ENCODE results near the gene TTC38. TPM values are rescaled to one million over a fixed set of nuclear protein-coding genes. Genes with fewer than 3 reads are reported as not detected.

Gene TTC38
- total RNA-seq, 2 donors from 2014 or later: 13.8 to 18.0 TPM

DNA sequence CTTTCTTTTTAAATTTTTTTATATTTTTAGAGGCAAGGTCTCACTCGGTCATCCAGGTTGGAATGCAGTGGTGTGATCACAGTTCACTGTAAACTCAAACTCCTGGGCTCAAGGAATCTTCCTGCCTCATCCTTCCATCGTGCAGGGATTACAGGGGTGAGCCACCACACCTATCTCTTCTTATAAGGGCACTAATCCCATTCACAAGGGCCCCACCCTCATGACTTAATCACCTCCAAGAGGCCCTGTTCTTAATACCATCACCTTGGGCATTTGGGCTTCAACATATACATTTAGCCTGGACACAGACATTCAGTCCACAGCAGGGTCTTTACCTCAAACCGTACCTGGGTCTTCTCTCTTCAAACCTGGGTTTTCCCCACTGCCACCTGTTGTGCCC, 24.4 kb downstream of the TTC38 start:
- no peak overlapping the region for H3K27ac Mint-ChIP-seq
- no peaks in the 10 kb centered on the region for H3K27me3 Mint-ChIP-seq
- no peak overlapping the region for H3K4me3 Mint-ChIP-seq
- H3K4me1 Mint-ChIP-seq: peaks cover 16% of the 10 kb centered on the region
- H3K9me3 Mint-ChIP-seq: peaks cover 5% of the 10 kb centered on the region
- ATAC-seq (replicated peaks): no peak
- H3K36me3 Mint-ChIP-seq (ENCODE audit: low read depth): peaks cover 16% of the 10 kb centered on the region

GRCh38 chr22:46292732-46293131, 24.9 kb downstream of the TTC38 start:
- Mint-ChIP-seq H3K4me3 (no peak overlapping the region), H3K4me1 (peaks cover 11% of the 10 kb centered on the region), H3K36me3 (ENCODE audit: low read depth) (peaks cover 15% of the 10 kb centered on the region), H3K27ac (no peak overlapping the region), H3K27me3 (no peaks in the 10 kb centered on the region), H3K9me3 (peaks cover 5% of the 10 kb centered on the region)
- no peak for ATAC-seq (replicated peaks)

- Mint-ChIP-seq H3K4me3 (no peak overlapping the region), H3K9me3 (peaks cover 5% of the 10 kb centered on the region), H3K4me1 (peaks cover 12% of the 10 kb centered on the region), H3K27me3 (peaks cover 2% of the 10 kb centered on the region), H3K27ac (peak overlapping the region; percentile 10), H3K36me3 (ENCODE audit: low read depth) (peaks cover 19% of the 10 kb centered on the region)
- ATAC-seq (replicated peaks): no peak
Measured at GRCh38 chr22:46293577-46294260, 25.9 kb downstream of the TTC38 start.

DNA sequence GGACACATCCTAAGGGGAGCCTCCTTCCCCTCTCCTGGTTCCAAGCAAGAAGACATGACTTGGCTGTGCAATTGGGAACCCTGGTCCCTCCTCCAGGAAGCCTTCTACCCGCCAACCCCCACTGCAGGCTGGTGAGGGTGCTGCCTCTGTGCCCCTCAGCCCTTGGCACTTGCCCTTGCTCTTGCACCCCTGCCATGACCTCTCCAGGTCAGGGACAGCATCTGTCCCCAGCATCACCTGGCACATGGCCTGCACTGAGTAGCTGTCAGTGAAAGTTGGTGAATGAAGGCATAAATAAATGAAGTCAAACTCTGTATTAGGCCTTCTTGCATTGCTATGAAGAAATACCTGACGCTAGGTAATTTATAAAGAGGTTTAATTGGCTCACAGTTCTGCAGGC, 27.0 kb downstream of the TTC38 start:
- Mint-ChIP-seq H3K36me3 (ENCODE audit: low read depth) (peaks cover 30% of the 10 kb centered on the region), H3K27me3 (peaks cover 4% of the 10 kb centered on the region), H3K9me3 (peaks cover 5% of the 10 kb centered on the region), H3K4me1 (peaks cover 15% of the 10 kb centered on the region), H3K4me3 (peak overlapping the region; percentile 95), H3K27ac (no peak overlapping the region)
- ATAC-seq (replicated peaks): no peak

DNA sequence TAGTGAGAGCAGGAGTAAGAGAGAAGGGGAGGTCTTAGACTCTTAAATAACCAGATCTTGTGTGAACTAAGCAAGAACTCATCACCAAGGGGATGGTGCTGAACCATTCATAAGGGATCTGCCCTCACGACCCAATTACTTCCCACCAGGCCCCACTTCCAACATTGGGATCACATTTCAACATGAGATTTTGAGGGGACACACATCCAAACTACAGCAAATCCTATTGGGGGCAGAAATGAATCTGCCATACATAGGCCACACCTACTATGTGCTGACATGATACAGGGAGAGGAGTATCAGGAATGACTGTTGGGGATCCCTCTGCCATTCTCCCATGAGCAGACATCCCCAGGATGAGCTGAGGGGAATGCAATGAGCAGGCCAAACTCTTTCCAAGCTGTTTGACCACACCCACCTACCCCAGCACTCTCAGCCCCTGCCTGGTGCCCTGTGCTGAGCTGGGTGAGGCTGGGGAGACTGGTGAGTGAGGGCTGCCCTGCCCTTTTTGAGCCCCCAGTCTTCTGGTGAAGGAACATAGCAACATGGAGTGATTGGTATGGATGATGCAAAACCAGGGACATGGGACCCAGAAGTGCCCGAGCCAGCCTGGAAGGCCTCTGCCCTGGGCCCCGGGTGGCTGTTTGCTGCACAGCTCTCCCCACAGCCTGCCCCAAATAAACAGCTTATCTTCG, 27.6 kb downstream of the TTC38 start:
- Mint-ChIP-seq H3K4me1 (peaks cover 16% of the 10 kb centered on the region), H3K4me3 (peak overlapping the region; percentile 95), H3K27me3 (peaks cover 4% of the 10 kb centered on the region), H3K9me3 (peaks cover 5% of the 10 kb centered on the region), H3K27ac (peak overlapping the region; percentile 97), H3K36me3 (ENCODE audit: low read depth) (peaks cover 36% of the 10 kb centered on the region)
- ATAC-seq (replicated peaks): no peak

- peaks cover 5% of the 10 kb centered on the region for H3K9me3 Mint-ChIP-seq
- peak within 1 kb of the TSS; percentile 95 for H3K4me3 Mint-ChIP-seq
- ATAC-seq (replicated peaks): peak; percentile 99
- peaks cover 4% of the 10 kb centered on the region for H3K27me3 Mint-ChIP-seq
- peaks cover 21% of the 10 kb centered on the region for H3K4me1 Mint-ChIP-seq
- peaks cover 42% of the 10 kb centered on the region for H3K36me3 Mint-ChIP-seq (ENCODE audit: low read depth)
- H3K27ac Mint-ChIP-seq: peak within 1 kb of the TSS; percentile 97
Measured at GRCh38 chr22:46296257-46297150, 28.7 kb downstream of the TTC38 start, which contains the start of gene GTSE1. TSS of gene GTSE1 (plus strand) at chr22:46296870. CDS start at chr22:46297401, 531 bp downstream.

GRCh38 chr22:46297151-46297812, 29.5 kb downstream of the TTC38 start:
- peak overlapping the region; percentile 82 for H3K27ac Mint-ChIP-seq
- ATAC-seq (replicated peaks): peak; percentile 17

GRCh38 chr22:46299101-46299500, 31.3 kb downstream of the TTC38 start:
- Mint-ChIP-seq H3K9me3 (no peaks in the 10 kb centered on the region), H3K4me3 (peak overlapping the region; percentile 95), H3K36me3 (ENCODE audit: low read depth) (peaks cover 37% of the 10 kb centered on the region), H3K27me3 (peaks cover 4% of the 10 kb centered on the region), H3K27ac (no peak overlapping the region), H3K4me1 (peaks cover 21% of the 10 kb centered on the region)
- ATAC-seq (replicated peaks): no peak

More at GRCh38 chr22:46297151-46297812, 29.5 kb downstream of the TTC38 start:
- Mint-ChIP-seq H3K27me3 (peaks cover 4% of the 10 kb centered on the region), H3K4me3 (peak overlapping the region; percentile 95), H3K9me3 (peaks cover 2% of the 10 kb centered on the region), H3K4me1 (peaks cover 21% of the 10 kb centered on the region), H3K36me3 (ENCODE audit: low read depth) (peaks cover 40% of the 10 kb centered on the region)

DNA sequence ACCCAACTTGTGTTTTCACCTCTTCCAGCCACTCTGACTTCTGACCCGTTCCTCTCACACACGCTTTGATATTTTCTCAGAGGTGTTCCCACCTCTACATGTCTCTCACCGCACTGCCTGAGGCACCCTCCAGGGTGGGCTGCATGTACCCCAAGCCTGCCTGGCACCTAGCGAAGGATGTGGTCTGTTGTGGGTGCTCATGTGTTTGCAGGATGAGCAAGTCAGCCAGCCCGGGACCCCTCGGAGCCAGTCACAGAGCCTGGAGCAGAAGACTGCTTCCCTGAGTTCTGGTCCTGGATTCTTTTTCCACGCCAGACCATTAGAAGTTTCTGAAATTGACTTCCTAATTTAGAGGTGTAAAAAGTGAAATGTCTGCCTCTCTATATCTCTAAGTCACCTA, 32.7 kb downstream of the TTC38 start:
- peaks cover 21% of the 10 kb centered on the region for H3K4me1 Mint-ChIP-seq
- H3K36me3 Mint-ChIP-seq (ENCODE audit: low read depth): peaks cover 37% of the 10 kb centered on the region
- H3K27me3 Mint-ChIP-seq: peaks cover 4% of the 10 kb centered on the region
- no peaks in the 10 kb centered on the region for H3K9me3 Mint-ChIP-seq
- no peak for ATAC-seq (replicated peaks)
- H3K4me3 Mint-ChIP-seq: no peak overlapping the region
- H3K27ac Mint-ChIP-seq: no peak overlapping the region

DNA sequence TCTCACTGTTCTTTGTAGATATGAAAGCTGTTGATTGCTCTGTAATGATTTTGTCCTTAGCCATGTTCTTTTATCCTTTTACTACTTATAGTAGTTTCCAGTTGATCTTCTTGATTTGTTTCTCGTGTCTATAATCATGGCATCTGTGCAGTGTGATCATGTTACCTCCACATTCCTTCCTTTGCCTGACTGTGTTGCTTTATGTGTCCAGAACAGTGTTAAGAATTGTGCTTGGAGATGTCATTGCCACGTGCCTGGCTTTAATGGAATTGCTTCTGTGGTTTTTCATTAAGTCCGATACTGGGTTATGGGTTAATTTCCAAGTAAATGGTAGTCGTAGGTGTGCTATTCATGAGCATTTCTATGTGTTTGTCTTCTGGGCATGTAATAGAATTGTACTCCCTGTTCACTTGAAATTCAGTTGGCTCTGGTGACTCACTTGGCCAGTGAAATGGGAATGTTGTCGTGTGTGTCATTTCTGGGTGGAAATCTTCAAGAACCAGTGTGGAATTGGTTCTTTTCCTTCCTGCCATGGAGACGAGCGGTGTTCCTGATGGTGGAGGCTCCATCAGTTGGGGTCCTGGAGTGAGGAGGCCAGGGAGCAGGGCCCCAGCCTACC, 35.6 kb downstream of the TTC38 start:
- peaks cover 12% of the 10 kb centered on the region for H3K4me1 Mint-ChIP-seq
- H3K36me3 Mint-ChIP-seq (ENCODE audit: low read depth): peaks cover 31% of the 10 kb centered on the region
- H3K9me3 Mint-ChIP-seq: no peaks in the 10 kb centered on the region
- H3K27ac Mint-ChIP-seq: no peak overlapping the region
- H3K4me3 Mint-ChIP-seq: no peak overlapping the region
- H3K27me3 Mint-ChIP-seq: peaks cover 4% of the 10 kb centered on the region
- no peak for ATAC-seq (replicated peaks)

- ATAC-seq (replicated peaks): no peak
- Mint-ChIP-seq H3K27me3 (no peaks in the 10 kb centered on the region), H3K4me1 (peaks cover 5% of the 10 kb centered on the region), H3K9me3 (no peaks in the 10 kb centered on the region), H3K36me3 (ENCODE audit: low read depth) (peaks cover 19% of the 10 kb centered on the region), H3K27ac (no peak overlapping the region), H3K4me3 (no peak overlapping the region)
Measured at GRCh38 chr22:46308283-46308988, 40.6 kb downstream of the TTC38 start.

DNA sequence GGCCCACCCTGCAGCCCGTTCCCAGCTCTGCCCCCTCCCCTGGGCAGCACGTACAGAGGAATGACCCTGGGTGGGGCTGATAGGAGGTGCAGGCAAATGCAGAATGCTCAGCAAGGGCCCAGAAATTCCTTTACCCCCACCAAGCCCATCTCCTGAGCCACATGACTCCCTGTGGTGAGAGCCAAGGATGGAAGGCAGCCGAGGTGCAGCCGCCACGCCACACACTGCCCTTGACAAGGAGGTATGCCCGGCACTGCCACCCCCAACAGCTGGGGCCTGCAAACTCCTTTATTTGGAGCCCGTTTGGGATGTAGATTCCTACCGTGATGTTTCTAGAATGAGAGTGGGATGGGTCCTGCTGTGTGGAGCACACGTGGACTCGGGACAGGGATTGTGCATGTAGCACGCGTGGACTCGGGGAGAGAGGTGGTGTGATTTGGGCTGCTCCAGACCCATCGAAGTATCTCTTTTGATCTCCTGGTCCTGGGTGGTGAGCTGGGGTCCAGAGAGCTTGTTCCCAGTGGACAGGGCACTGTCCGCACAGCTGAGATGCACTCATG, 41.8 kb downstream of the TTC38 start:
- H3K27me3 Mint-ChIP-seq: no peaks in the 10 kb centered on the region
- peaks cover 5% of the 10 kb centered on the region for H3K4me1 Mint-ChIP-seq
- H3K27ac Mint-ChIP-seq: peak overlapping the region; percentile 7
- ATAC-seq (replicated peaks): no peak
- H3K4me3 Mint-ChIP-seq: no peak overlapping the region
- H3K36me3 Mint-ChIP-seq (ENCODE audit: low read depth): peaks cover 19% of the 10 kb centered on the region
- no peaks in the 10 kb centered on the region for H3K9me3 Mint-ChIP-seq

GRCh38 chr22:46312056-46312455, 44.2 kb downstream of the TTC38 start:
- no peaks in the 10 kb centered on the region for H3K27me3 Mint-ChIP-seq
- peaks cover 5% of the 10 kb centered on the region for H3K4me1 Mint-ChIP-seq
- peaks cover 24% of the 10 kb centered on the region for H3K36me3 Mint-ChIP-seq (ENCODE audit: low read depth)
- H3K9me3 Mint-ChIP-seq: no peaks in the 10 kb centered on the region
- no peak overlapping the region for H3K27ac Mint-ChIP-seq
- no peak overlapping the region for H3K4me3 Mint-ChIP-seq
- ATAC-seq (replicated peaks): no peak

Data from activated T-helper 17 cell treated with anti-CD3 and anti-CD28 coated beads, Interleukin-2, amount 50 U/mL, for 72 hours (primary cell).